K562 (cell line): Measurements from ENCODE around the gene KCNK4. TPM values are rescaled to one million over a fixed set of nuclear protein-coding genes. Genes with fewer than 3 reads are reported as not detected.

Source experiments
- ARHGAP35 ChIP-seq: fragments of 450-650 bp; IDR thresholded peaks from 2 replicates; pipeline ENCODE4 v1.6.1; 2018; ENCODE audit not compliant: partially characterized antibody
- DIDO1 ChIP-seq: fragments of 450-650 bp; IDR thresholded peaks from 2 replicates; pipeline ENCODE4 v1.6.1; 2016; ENCODE audit warnings: low read depth, missing biosample characterization, missing genetic modification characterization
- E2F1 ChIP-seq: sonication (generic); formaldehyde crosslinking; IDR thresholded peaks from 2 replicates; pipeline ENCODE4 v1.8.1; 2023; ENCODE audit warnings: mild to moderate bottlenecking, missing genetic modification reagents, moderate library complexity
- FIP1L1 ChIP-seq: fragments of 200-400 bp; formaldehyde crosslinking; IDR thresholded peaks from 2 replicates; pipeline ENCODE4 v1.6.1; 2018; ENCODE audit warnings: mild to moderate bottlenecking, low read depth, low read length; ENCODE audit not compliant: poor library complexity, severe bottlenecking
- HMG20A ChIP-seq: fragments of 450-650 bp; formaldehyde crosslinking; conservative IDR thresholded peaks from 2 replicates; pipeline ENCODE4 v1.4.0; 2020; ENCODE audit warnings: mild to moderate bottlenecking, mixed read lengths
- MEIS2 ChIP-seq: fragments of 450-650 bp; IDR thresholded peaks from 2 replicates; pipeline ENCODE4 v1.6.1; 2014; ENCODE audit warnings: mild to moderate bottlenecking; ENCODE audit not compliant: partially characterized antibody
- NCOA2 ChIP-seq, 2 experiments: fragments of 450-650 bp; IDR thresholded peaks; 2 replicates each; pipeline ENCODE4 v1.6.1; 2018; ENCODE audit warnings: mild to moderate bottlenecking in 2 of 2, moderate library complexity in 1 of 2; ENCODE audit not compliant: partially characterized antibody in 2 of 2
- NCOA6 ChIP-seq: fragments of 450-650 bp; IDR thresholded peaks from 2 replicates; pipeline ENCODE4 v1.6.1; 2017; ENCODE audit warnings: mild to moderate bottlenecking
- NR2C1 ChIP-seq, 2 experiments: fragments of 450-650 bp; IDR thresholded peaks; 2 replicates each; pipeline ENCODE4 v1.6.1; 2017; ENCODE audit warnings: mild to moderate bottlenecking in 2 of 2, antibody characterized with exemption in 1 of 2, inconsistent platforms in 1 of 2, missing compliant biosample characterization in 1 of 2, missing genetic modification characterization in 1 of 2
- RBBP5 ChIP-seq: fragments of 200-600 bp; sonication (generic); IDR thresholded peaks from 2 replicates; pipeline ENCODE4 v1.6.1; 2012; ENCODE audit warnings: borderline replicate concordance, mild to moderate bottlenecking, low read length, control low read depth, inconsistent platforms; ENCODE audit not compliant: insufficient read depth, poor library complexity, severe bottlenecking
- RBM17 ChIP-seq: fragments of 200-400 bp; formaldehyde crosslinking; IDR thresholded peaks from 2 replicates; pipeline ENCODE4 v1.6.1; 2017; ENCODE audit warnings: low read depth, mild to moderate bottlenecking, low read length, borderline replicate concordance
- SETDB1 ChIP-seq: IDR thresholded peaks from one replicate; pipeline ENCODE4 v1.6.1; 2012; ENCODE audit warnings: low read length, control low read depth, inconsistent platforms
- ZFP36 ChIP-seq: fragments of 150-350 bp; IDR thresholded peaks from 2 replicates; pipeline ENCODE4 v1.6.1; 2018; ENCODE audit warnings: low read length, low read depth; ENCODE audit not compliant: partially characterized antibody
- ZNF384 ChIP-seq: IDR thresholded peaks from 2 replicates; pipeline ENCODE4 v1.6.1; 2012; ENCODE audit warnings: low read depth, low read length, improper control_type of control experiment
- ZNF76 ChIP-seq: fragments of 250-450 bp; sonication (Bioruptor Pico); IDR thresholded peaks from 2 replicates; pipeline ENCODE4 v1.4.0; 2020; ENCODE audit warnings: mild to moderate bottlenecking, moderate library complexity, borderline replicate concordance
- polyA plus RNA-seq, 8 experiments: library from polyadenylated mRNA; depleted of rRNA in 4 of 8; stranded (reverse) in 5 of 8; unstranded in 3 of 8; fragments of >200 nt; fragmentation: Nextera tagmentation in 2 of 8; fragmentation: Illumina TruSeq in 1 of 8; extraction: Ambion mirVana in 2 of 8; extraction: Trizol in 1 of 8; gene quantifications; 2 replicates each; pipeline versions ENCODE4 v1.2.1 to v1.2.3, GENCODE V29; 2011 to 2014; ENCODE audit warnings: inconsistent platforms in 1 of 8, missing spikeins in 1 of 8
- total RNA-seq, 7 experiments: library from RNA; depleted of rRNA in 6 of 7; stranded (reverse); fragments of >200 nt in 6 of 7; fragmentation: Illumina TruSeq in 2 of 7; extraction: Trizol in 2 of 7; gene quantifications; 2 replicates each; pipeline versions ENCODE4 v1.2.1 to v1.2.3, GENCODE V29; 2011 to 2021; ENCODE audit warnings: low replicate concordance in 1 of 7
- TF ChIP-seq, protein P1 (sequence below): fragments of 250-450 bp; sonication (Bioruptor Pico); IDR thresholded peaks from 2 replicates; pipeline ENCODE4 v1.4.0; 2020; ENCODE audit warnings: mild to moderate bottlenecking, moderate library complexity
- TF ChIP-seq, protein P2 (sequence below): fragments of 450-650 bp; IDR thresholded peaks from 2 replicates; pipeline ENCODE4 v1.6.1; 2017; ENCODE audit warnings: antibody characterized with exemption, mild to moderate bottlenecking
- TF ChIP-seq, protein P3 (sequence below): fragments of 250-450 bp; sonication (Bioruptor Pico); IDR thresholded peaks from 2 replicates; pipeline ENCODE4 v1.8.0; 2021; ENCODE audit warnings: moderate library complexity, mild to moderate bottlenecking, inconsistent platforms

KCNK4 gene
- total and polyA plus RNA-seq, 9 of the 15 experiments (the other 6 are each of a cell fraction or from before 2014, with no cell fraction given) = not detected

GRCh38 chr11:64317325-64317960 lies 26.3 kb downstream of the KCNK4 start, which contains the start of gene TRMT112 (continued):
- TF ChIP-seq, protein P1, sequence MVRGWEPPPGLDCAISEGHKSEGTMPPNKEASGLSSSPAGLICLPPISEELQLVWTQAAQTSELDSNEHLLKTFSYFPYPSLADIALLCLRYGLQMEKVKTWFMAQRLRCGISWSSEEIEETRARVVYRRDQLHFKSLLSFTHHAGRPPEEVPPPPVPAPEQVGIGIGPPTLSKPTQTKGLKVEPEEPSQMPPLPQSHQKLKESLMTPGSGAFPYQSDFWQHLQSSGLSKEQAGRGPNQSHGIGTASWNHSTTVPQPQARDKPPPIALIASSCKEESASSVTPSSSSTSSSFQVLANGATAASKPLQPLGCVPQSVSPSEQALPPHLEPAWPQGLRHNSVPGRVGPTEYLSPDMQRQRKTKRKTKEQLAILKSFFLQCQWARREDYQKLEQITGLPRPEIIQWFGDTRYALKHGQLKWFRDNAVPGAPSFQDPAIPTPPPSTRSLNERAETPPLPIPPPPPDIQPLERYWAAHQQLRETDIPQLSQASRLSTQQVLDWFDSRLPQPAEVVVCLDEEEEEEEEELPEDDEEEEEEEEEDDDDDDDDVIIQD (CRISPR knock-in tag) = no peak
- no peak for TF ChIP-seq NCOA6
- TF ChIP-seq RBM17 = no peak
- TF ChIP-seq ZNF76 (CRISPR knock-in tag) = no peak
- no peak for TF ChIP-seq SETDB1
- TF ChIP-seq, protein P2, sequence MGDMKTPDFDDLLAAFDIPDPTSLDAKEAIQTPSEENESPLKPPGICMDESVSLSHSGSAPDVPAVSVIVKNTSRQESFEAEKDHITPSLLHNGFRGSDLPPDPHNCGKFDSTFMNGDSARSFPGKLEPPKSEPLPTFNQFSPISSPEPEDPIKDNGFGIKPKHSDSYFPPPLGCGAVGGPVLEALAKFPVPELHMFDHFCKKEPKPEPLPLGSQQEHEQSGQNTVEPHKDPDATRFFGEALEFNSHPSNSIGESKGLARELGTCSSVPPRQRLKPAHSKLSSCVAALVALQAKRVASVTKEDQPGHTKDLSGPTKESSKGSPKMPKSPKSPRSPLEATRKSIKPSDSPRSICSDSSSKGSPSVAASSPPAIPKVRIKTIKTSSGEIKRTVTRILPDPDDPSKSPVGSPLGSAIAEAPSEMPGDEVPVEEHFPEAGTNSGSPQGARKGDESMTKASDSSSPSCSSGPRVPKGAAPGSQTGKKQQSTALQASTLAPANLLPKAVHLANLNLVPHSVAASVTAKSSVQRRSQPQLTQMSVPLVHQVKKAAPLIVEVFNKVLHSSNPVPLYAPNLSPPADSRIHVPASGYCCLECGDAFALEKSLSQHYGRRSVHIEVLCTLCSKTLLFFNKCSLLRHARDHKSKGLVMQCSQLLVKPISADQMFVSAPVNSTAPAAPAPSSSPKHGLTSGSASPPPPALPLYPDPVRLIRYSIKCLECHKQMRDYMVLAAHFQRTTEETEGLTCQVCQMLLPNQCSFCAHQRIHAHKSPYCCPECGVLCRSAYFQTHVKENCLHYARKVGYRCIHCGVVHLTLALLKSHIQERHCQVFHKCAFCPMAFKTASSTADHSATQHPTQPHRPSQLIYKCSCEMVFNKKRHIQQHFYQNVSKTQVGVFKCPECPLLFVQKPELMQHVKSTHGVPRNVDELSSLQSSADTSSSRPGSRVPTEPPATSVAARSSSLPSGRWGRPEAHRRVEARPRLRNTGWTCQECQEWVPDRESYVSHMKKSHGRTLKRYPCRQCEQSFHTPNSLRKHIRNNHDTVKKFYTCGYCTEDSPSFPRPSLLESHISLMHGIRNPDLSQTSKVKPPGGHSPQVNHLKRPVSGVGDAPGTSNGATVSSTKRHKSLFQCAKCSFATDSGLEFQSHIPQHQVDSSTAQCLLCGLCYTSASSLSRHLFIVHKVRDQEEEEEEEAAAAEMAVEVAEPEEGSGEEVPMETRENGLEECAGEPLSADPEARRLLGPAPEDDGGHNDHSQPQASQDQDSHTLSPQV = 0 out of 2 replicates have a peak, but pooled peaks have one; percentile 7
- TF ChIP-seq HMG20A (CRISPR knock-in tag) = no peak
- TF ChIP-seq NCOA2 (IDR thresholded peaks at IDR 0.05; ENCODE audit: partially characterized antibody in 2 of 2) = no peak
- TF ChIP-seq DIDO1 (tag) = 0 out of 2 replicates have a peak, but pooled peaks have one; percentile 40
- TF ChIP-seq E2F1 (CRISPR knock-in tag) = 0 out of 2 replicates have a peak, but pooled peaks have one; percentile 20
- no peak for TF ChIP-seq MEIS2
- TF ChIP-seq, protein P3, sequence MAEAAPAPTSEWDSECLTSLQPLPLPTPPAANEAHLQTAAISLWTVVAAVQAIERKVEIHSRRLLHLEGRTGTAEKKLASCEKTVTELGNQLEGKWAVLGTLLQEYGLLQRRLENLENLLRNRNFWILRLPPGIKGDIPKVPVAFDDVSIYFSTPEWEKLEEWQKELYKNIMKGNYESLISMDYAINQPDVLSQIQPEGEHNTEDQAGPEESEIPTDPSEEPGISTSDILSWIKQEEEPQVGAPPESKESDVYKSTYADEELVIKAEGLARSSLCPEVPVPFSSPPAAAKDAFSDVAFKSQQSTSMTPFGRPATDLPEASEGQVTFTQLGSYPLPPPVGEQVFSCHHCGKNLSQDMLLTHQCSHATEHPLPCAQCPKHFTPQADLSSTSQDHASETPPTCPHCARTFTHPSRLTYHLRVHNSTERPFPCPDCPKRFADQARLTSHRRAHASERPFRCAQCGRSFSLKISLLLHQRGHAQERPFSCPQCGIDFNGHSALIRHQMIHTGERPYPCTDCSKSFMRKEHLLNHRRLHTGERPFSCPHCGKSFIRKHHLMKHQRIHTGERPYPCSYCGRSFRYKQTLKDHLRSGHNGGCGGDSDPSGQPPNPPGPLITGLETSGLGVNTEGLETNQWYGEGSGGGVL = no peak
- no peak for TF ChIP-seq ZFP36
- peak; percentile 32 for TF ChIP-seq RBBP5
- peak; percentile 81 for TF ChIP-seq ZNF384
- no peak for TF ChIP-seq ARHGAP35
- TF ChIP-seq NR2C1 (IDR thresholded peaks at IDR 0.05) = peak; percentile 72
- TF ChIP-seq NR2C1 (tag; IDR thresholded peaks at IDR 0.05) = peak; percentile 45
- no peak for TF ChIP-seq FIP1L1
